ENCODE results near the gene MISFA.
"Not testable (repeated sequence)": the region's sequence is repeated elsewhere in the genome, so short reads cannot be mapped to it uniquely, and the experiment has no call there.

The MISFA gene

GRCh38 chr11:18599739-18600230, at the start of gene MISFA:
TSS of gene MISFA (plus strand) at chr11:18599789. CDS start at chr11:18599929, 140 bp downstream.
- no peak for DNase-seq

- DNase-seq, result no peak
Measured at GRCh38 chr11:18563090-18563730, 36.4 kb upstream of the MISFA start.

GRCh38 chr11:18564149-18564548, 35.4 kb upstream of the MISFA start:
- DNase-seq, result no peak

- DNase-seq, result no peak
Measured at GRCh38 chr11:18566406-18566805, 33.2 kb upstream of the MISFA start.

- no peak for DNase-seq
Measured at GRCh38 chr11:18567081-18567480, 32.5 kb upstream of the MISFA start.

GRCh38 chr11:18575361-18575760, 24.2 kb upstream of the MISFA start:
- no peak for DNase-seq

- DNase-seq, result no peak
Measured at GRCh38 chr11:18578975-18579598, 20.5 kb upstream of the MISFA start.

GRCh38 chr11:18580113-18580766, 19.3 kb upstream of the MISFA start:
- no peak for DNase-seq

- no peak for DNase-seq
Measured at GRCh38 chr11:18581825-18582224, 17.8 kb upstream of the MISFA start.

- peak; percentile 91 to 95 for DNase-seq
Measured at GRCh38 chr11:18588297-18589252, 11.0 kb upstream of the MISFA start, which contains the start of gene UEVLD. TSS of gene UEVLD (minus strand) at chr11:18588734. CDS start at chr11:18588654, 80 bp downstream.

- no peak for DNase-seq
Measured at GRCh38 chr11:18590571-18590970, 9.0 kb upstream of the MISFA start.

- not testable (repeated sequence) for DNase-seq
Measured at GRCh38 chr11:18594088-18594487, 5.5 kb upstream of the MISFA start.

- DNase-seq, result no peak
Measured at GRCh38 chr11:18594999-18595749, 4.4 kb upstream of the MISFA start.

GRCh38 chr11:18600915-18601569, 1.5 kb downstream of the MISFA start:
- DNase-seq, result no peak

- DNase-seq, result no peak
Measured at GRCh38 chr11:18608376-18608775, 8.8 kb downstream of the MISFA start.

GRCh38 chr11:18611196-18611595, 11.6 kb downstream of the MISFA start:
- no peak for DNase-seq

- no peak for DNase-seq
Measured at GRCh38 chr11:18612394-18612793, 12.8 kb downstream of the MISFA start.

- no peak for DNase-seq
Measured at GRCh38 chr11:18614667-18615066, 15.1 kb downstream of the MISFA start.

GRCh38 chr11:18615628-18616392, 16.2 kb downstream of the MISFA start:
- peak; percentile 82 to 94 for DNase-seq

- peak in 1 of 2 donors; percentile 6 for DNase-seq
Measured at GRCh38 chr11:18617688-18618341, 18.2 kb downstream of the MISFA start.
